Ishikawa (cell line): ENCODE results near the gene RAB10.

ENCODE experiments used
- CEBPB ChIP-seq: IDR thresholded peaks from 2 replicates; pipeline ENCODE4 v1.6.1; 2012
- CREB1 ChIP-seq: IDR thresholded peaks from 2 replicates; pipeline ENCODE4 v1.6.1; 2012; ENCODE audit warnings: low read depth
- EGR1 ChIP-seq: IDR thresholded peaks from 2 replicates; pipeline ENCODE4 v1.6.1; 2012
- EP300 ChIP-seq: IDR thresholded peaks from 2 replicates; pipeline ENCODE4 v1.6.1; 2012; ENCODE audit warnings: borderline replicate concordance
- FOXM1 ChIP-seq: IDR thresholded peaks from 2 replicates; pipeline ENCODE4 v1.6.1; 2012; ENCODE audit warnings: low read depth, borderline replicate concordance
- MAX ChIP-seq: IDR thresholded peaks from 2 replicates; pipeline ENCODE4 v1.6.1; 2012
- NFIC ChIP-seq: IDR thresholded peaks from 2 replicates; pipeline ENCODE4 v1.6.1; 2012
- RAD21 ChIP-seq: IDR thresholded peaks from 2 replicates; pipeline ENCODE4 v1.6.1; 2012; ENCODE audit warnings: low read depth
- REST ChIP-seq: IDR thresholded peaks from 2 replicates; pipeline ENCODE4 v1.6.1; 2012; ENCODE audit warnings: low read depth, mild to moderate bottlenecking
- TAF1 ChIP-seq: IDR thresholded peaks from 2 replicates; pipeline ENCODE4 v1.6.1; 2012; ENCODE audit warnings: low read depth, mild to moderate bottlenecking
- TCF12 ChIP-seq: IDR thresholded peaks from 2 replicates; pipeline ENCODE4 v1.6.1; 2012; ENCODE audit warnings: low read depth
- TEAD4 ChIP-seq: IDR thresholded peaks from 2 replicates; pipeline ENCODE4 v1.6.1; 2012
- YY1 ChIP-seq: IDR thresholded peaks from 2 replicates; pipeline ENCODE4 v1.6.1; 2012; ENCODE audit warnings: low read depth
- ZBTB7A ChIP-seq: IDR thresholded peaks from 2 replicates; pipeline ENCODE4 v1.6.1; 2012; ENCODE audit warnings: low read depth
- TF ChIP-seq, protein P1 (sequence below): IDR thresholded peaks from 2 replicates; pipeline ENCODE4 v1.6.1; 2012

The RAB10 gene

GRCh38 chr2:26001743-26002351 lies 32.0 kb upstream of the RAB10 start:
- TF ChIP-seq TCF12: peak; percentile 92
- TF ChIP-seq EP300: peak; percentile 86
- no peak; the same call in 1 of the 2 replicates for TF ChIP-seq RAD21
- TF ChIP-seq YY1: 0 out of 2 replicates have a peak, but pooled peaks have one; percentile 12
- TF ChIP-seq NFIC: peak; percentile 98
- TF ChIP-seq, protein P1, sequence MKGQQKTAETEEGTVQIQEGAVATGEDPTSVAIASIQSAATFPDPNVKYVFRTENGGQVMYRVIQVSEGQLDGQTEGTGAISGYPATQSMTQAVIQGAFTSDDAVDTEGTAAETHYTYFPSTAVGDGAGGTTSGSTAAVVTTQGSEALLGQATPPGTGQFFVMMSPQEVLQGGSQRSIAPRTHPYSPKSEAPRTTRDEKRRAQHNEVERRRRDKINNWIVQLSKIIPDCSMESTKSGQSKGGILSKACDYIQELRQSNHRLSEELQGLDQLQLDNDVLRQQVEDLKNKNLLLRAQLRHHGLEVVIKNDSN: peak; percentile 80
- no peak for TF ChIP-seq ZBTB7A
- TF ChIP-seq REST: no peak
- peak; percentile 65; the same call in 1 of the 2 replicates for TF ChIP-seq MAX
- no peak for TF ChIP-seq CREB1
- no peak for TF ChIP-seq TAF1
- TF ChIP-seq CEBPB: peak; percentile 25; the same call in 1 of the 2 replicates
- TF ChIP-seq TEAD4: peak; percentile 78
- TF ChIP-seq EGR1: peak; percentile 91
- TF ChIP-seq FOXM1: no peak; the same call in 1 of the 2 replicates

GRCh38 chr2:26002632-26003310 lies 31.1 kb upstream of the RAB10 start:
- TF ChIP-seq CREB1: no peak
- TF ChIP-seq REST: no peak
- TF ChIP-seq, protein P1: peak; percentile 63
- no peak for TF ChIP-seq EP300
- no peak for TF ChIP-seq FOXM1

- no peak for TF ChIP-seq CREB1
- TF ChIP-seq REST: no peak
- no peak for TF ChIP-seq ZBTB7A
- TF ChIP-seq EGR1: no peak
- TF ChIP-seq, protein P1: no peak
- no peak for TF ChIP-seq TEAD4
- no peak for TF ChIP-seq MAX
- no peak for TF ChIP-seq EP300
- no peak for TF ChIP-seq TCF12
- no peak for TF ChIP-seq RAD21
Measured at GRCh38 chr2:26008095-26008494, 25.8 kb upstream of the RAB10 start.
